Panc1 (cell line): ENCODE results near the gene ORMDL1. TPM values are rescaled to one million over a fixed set of nuclear protein-coding genes. Genes with fewer than 3 reads are reported as not detected.

Experiments
- ATAC-seq: fragments of 200-7000 bp; cut with Tn5 transposase; 2 replicates; pipeline ENCODE4 v1.9.1; 2020; ENCODE audit warnings: mild to moderate bottlenecking, moderate library complexity
- BruUV-seq: library from RNA; stranded (reverse); fragments of 400-500 nt; replicated peaks from 2 replicates; lab custom pipeline; 2021; lab: Mats Ljungman, UMichigan
- CTCF ChIA-PET: fragments of 300-600 bp; sonication (Branson Sonifier 250); formaldehyde crosslinking; loops from one replicate; lab custom pipeline; 2022; ENCODE audit warnings: antibody characterized with exemption; lab: Charles Lee
- POLR2A ChIA-PET: fragments of 300-600 bp; sonication (Branson Sonifier 250); formaldehyde crosslinking; loops from one replicate; lab custom pipeline; 2022; ENCODE audit warnings: antibody characterized with exemption; lab: Charles Lee
- DNase-seq: peaks from one replicate; pipeline ENCODE4 v3.0.0-alpha.2; 2010; ENCODE audit warnings: low read depth, low spot score
- H3K27ac ChIP-seq: 2 replicates; pipeline ENCODE4 v1.5.1; 2011; ENCODE audit warnings: mild to moderate bottlenecking, low read length, inconsistent platforms
- H3K27me3 ChIP-seq: fragments of 200-500 bp; sonication (Bioruptor generic); 2 replicates; pipeline ENCODE4 v1.6.0; 2014; ENCODE audit warnings: low read length, inconsistent platforms; ENCODE audit not compliant: control insufficient read depth, insufficient read depth
- H3K36me3 ChIP-seq: fragments of 200-500 bp; sonication (Bioruptor generic); 2 replicates; pipeline ENCODE4 v1.5.1; 2014; ENCODE audit warnings: inconsistent platforms, mild to moderate bottlenecking, low read length, moderate library complexity; ENCODE audit not compliant: control insufficient read depth, insufficient read depth
- H3K4me1 ChIP-seq: 2 replicates; pipeline ENCODE4 v1.5.1; 2011; ENCODE audit warnings: inconsistent platforms, mild to moderate bottlenecking, low read length, moderate library complexity; ENCODE audit not compliant: control insufficient read depth, insufficient read depth
- H3K4me3 ChIP-seq, 2 experiments: 2 replicates each; pipeline ENCODE4 v1.5.1; 2011 to 2012; ENCODE audit warnings: low read depth in 2 of 2, low read length in 2 of 2, mild to moderate bottlenecking in 2 of 2, inconsistent platforms in 1 of 2, moderate library complexity in 1 of 2
- H3K9me3 ChIP-seq: fragments of 200-500 bp; sonication (Bioruptor generic); 2 replicates; pipeline ENCODE4 v1.5.1; 2014; ENCODE audit warnings: low read depth, mild to moderate bottlenecking, inconsistent platforms, low read length, moderate library complexity; ENCODE audit not compliant: control insufficient read depth, insufficient read depth
- POLR2AphosphoS5 ChIP-seq: IDR thresholded peaks from 2 replicates; pipeline ENCODE4 v1.6.1; 2012; ENCODE audit warnings: mild to moderate bottlenecking, low read depth, low read length, moderate library complexity
- SIN3A ChIP-seq: IDR thresholded peaks from 2 replicates; pipeline ENCODE4 v1.6.1; 2012; ENCODE audit warnings: low read depth, mild to moderate bottlenecking, low read length, moderate library complexity, borderline replicate concordance; ENCODE audit not compliant: insufficient read depth
- TCF7L2 ChIP-seq: IDR thresholded peaks from 2 replicates; pipeline ENCODE4 v1.6.1; 2011; ENCODE audit warnings: mild to moderate bottlenecking, low read depth, low read length, inconsistent platforms
- in situ Hi-C: cut with HindIII; loops from 2 replicates; pipeline ENCODE4 v1.10.0; 2016; ENCODE audit warnings: low sequenced_read_pairs, low pct_unique_long_range_greater_than_20kb
- intact Hi-C: fragments of 100-400 bp; cut with micrococcal nuclease; formaldehyde crosslinking; loops from one replicate; pipeline ENCODE4 v1.10.0; 2022; ENCODE audit not compliant: unreplicated experiment
- total RNA-seq: library from RNA; stranded (reverse); gene quantifications from one replicate; pipeline ENCODE4 v1.2.1, GENCODE V29; 2021; ENCODE audit not compliant: unreplicated experiment
- TF ChIP-seq, protein P1 (sequence below): fragments of 450-650 bp; IDR thresholded peaks from 2 replicates; pipeline ENCODE4 v1.5.1; 2017; ENCODE audit warnings: mild to moderate bottlenecking
- TF ChIP-seq, protein P2 (sequence below), 2 experiments: IDR thresholded peaks; 2 replicates each; pipeline ENCODE4 v1.6.1; 2011 to 2012; ENCODE audit warnings: low read depth in 2 of 2, control low read depth in 1 of 2, low read length in 1 of 2, mild to moderate bottlenecking in 1 of 2, moderate library complexity in 1 of 2; ENCODE audit not compliant: insufficient read depth in 1 of 2

The ORMDL1 gene
- total RNA-seq, 1 experiment from 2014 or later, result 42.4 TPM

- BruUV-seq, result no TSS peak
- Histone ChIP-seq H3K4me3 (no peak overlapping the region), H3K27ac (no peak overlapping the region), H3K4me1 (no peaks in the 10 kb centered on the region), H3K9me3 (no peaks in the 10 kb centered on the region), H3K36me3 (no peaks in the 10 kb centered on the region), H3K27me3 (no peaks in the 10 kb centered on the region)
- in situ Hi-C loops, result no loop called here
- ChIA-PET CTCF (no interaction called here), POLR2A (no interaction called here)
- intact Hi-C loops, result no loop called here
- DNase-seq, result no peak
- TF ChIP-seq TCF7L2 (no peak), POLR2AphosphoS5 (no peak), SIN3A (no peak)
- TF ChIP-seq, protein P1, sequence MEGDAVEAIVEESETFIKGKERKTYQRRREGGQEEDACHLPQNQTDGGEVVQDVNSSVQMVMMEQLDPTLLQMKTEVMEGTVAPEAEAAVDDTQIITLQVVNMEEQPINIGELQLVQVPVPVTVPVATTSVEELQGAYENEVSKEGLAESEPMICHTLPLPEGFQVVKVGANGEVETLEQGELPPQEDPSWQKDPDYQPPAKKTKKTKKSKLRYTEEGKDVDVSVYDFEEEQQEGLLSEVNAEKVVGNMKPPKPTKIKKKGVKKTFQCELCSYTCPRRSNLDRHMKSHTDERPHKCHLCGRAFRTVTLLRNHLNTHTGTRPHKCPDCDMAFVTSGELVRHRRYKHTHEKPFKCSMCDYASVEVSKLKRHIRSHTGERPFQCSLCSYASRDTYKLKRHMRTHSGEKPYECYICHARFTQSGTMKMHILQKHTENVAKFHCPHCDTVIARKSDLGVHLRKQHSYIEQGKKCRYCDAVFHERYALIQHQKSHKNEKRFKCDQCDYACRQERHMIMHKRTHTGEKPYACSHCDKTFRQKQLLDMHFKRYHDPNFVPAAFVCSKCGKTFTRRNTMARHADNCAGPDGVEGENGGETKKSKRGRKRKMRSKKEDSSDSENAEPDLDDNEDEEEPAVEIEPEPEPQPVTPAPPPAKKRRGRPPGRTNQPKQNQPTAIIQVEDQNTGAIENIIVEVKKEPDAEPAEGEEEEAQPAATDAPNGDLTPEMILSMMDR, result no peak
- TF ChIP-seq, protein P2, sequence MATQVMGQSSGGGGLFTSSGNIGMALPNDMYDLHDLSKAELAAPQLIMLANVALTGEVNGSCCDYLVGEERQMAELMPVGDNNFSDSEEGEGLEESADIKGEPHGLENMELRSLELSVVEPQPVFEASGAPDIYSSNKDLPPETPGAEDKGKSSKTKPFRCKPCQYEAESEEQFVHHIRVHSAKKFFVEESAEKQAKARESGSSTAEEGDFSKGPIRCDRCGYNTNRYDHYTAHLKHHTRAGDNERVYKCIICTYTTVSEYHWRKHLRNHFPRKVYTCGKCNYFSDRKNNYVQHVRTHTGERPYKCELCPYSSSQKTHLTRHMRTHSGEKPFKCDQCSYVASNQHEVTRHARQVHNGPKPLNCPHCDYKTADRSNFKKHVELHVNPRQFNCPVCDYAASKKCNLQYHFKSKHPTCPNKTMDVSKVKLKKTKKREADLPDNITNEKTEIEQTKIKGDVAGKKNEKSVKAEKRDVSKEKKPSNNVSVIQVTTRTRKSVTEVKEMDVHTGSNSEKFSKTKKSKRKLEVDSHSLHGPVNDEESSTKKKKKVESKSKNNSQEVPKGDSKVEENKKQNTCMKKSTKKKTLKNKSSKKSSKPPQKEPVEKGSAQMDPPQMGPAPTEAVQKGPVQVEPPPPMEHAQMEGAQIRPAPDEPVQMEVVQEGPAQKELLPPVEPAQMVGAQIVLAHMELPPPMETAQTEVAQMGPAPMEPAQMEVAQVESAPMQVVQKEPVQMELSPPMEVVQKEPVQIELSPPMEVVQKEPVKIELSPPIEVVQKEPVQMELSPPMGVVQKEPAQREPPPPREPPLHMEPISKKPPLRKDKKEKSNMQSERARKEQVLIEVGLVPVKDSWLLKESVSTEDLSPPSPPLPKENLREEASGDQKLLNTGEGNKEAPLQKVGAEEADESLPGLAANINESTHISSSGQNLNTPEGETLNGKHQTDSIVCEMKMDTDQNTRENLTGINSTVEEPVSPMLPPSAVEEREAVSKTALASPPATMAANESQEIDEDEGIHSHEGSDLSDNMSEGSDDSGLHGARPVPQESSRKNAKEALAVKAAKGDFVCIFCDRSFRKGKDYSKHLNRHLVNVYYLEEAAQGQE (IDR thresholded peaks at IDR 0.05; ENCODE audit: insufficient read depth in 1 of 2, low read depth in 2 of 2, low read length in 1 of 2), result no peak
- no peak for ATAC-seq
These were observed 60.9 kb downstream of the ORMDL1 start for GRCh38 chr2:189723192-189723591.

Other genes with a start within 250 kb of the ORMDL1 start
- 0.74 TPM for gene SLC40A1, start 203.6 kb downstream of the ORMDL1 start, total RNA-seq
- 30.3 TPM for gene ASNSD1, start 122.9 kb downstream of the ORMDL1 start, total RNA-seq
- 4.4 TPM for gene ANKAR, start 109.7 kb downstream of the ORMDL1 start, total RNA-seq
- 6.3 TPM for gene OSGEPL1, start 21.5 kb downstream of the ORMDL1 start, total RNA-seq
- gene PMS1, start 111 bp upstream of the ORMDL1 start, total RNA-seq, result 47.0 TPM